Activated naive CD8-positive, alpha-beta T cell treated with anti-CD3 and anti-CD28 coated beads, Interleukin-2, amount 50 U/mL, for 16 hours (primary cell): ENCODE data around the gene PLOD1.

Experiments used
- DNase-seq: peaks from one replicate; pipeline ENCODE4 v3.0.0-alpha.2; 2020; ENCODE audit warnings: low read depth, low spot score

The PLOD1 gene

GRCh38 chr1:11978301-11978700 lies 43.8 kb downstream of the PLOD1 start:
- no peak for DNase-seq

GRCh38 chr1:11979028-11979850 lies 44.7 kb downstream of the PLOD1 start:
- no peak for DNase-seq

- DNase-seq, result peak; percentile 89
Observed at GRCh38 chr1:11979851-11980675, 45.5 kb downstream of the PLOD1 start, which contains the start of gene MFN2. TSS of gene MFN2 (plus strand) at chr1:11980444. CDS start at chr1:11989169, 8,725 bp downstream.

GRCh38 chr1:11980676-11980972 lies 46.1 kb downstream of the PLOD1 start:
- DNase-seq, result no peak

GRCh38 chr1:11981378-11982009 lies 47.0 kb downstream of the PLOD1 start:
- no peak for DNase-seq

GRCh38 chr1:11982010-11982392 lies 47.5 kb downstream of the PLOD1 start:
- no peak for DNase-seq

GRCh38 chr1:11984121-11984520 lies 49.6 kb downstream of the PLOD1 start:
- DNase-seq, result no peak

- no peak for DNase-seq
Observed at GRCh38 chr1:11984576-11984975, 50.1 kb downstream of the PLOD1 start.

GRCh38 chr1:11985171-11985570 lies 50.7 kb downstream of the PLOD1 start:
- DNase-seq, result no peak

- DNase-seq, result no peak
Observed at GRCh38 chr1:11985851-11986250, 51.3 kb downstream of the PLOD1 start.

- no peak for DNase-seq
Observed at GRCh38 chr1:11989669-11990068, 55.2 kb downstream of the PLOD1 start.

- DNase-seq, result no peak
Observed at GRCh38 chr1:11990303-11991032, 56.0 kb downstream of the PLOD1 start.

GRCh38 chr1:11991969-11992676 lies 57.6 kb downstream of the PLOD1 start:
- DNase-seq, result no peak

- no peak for DNase-seq
Observed at GRCh38 chr1:11997081-11997850, 62.7 kb downstream of the PLOD1 start.

GRCh38 chr1:11998636-11999035 lies 64.1 kb downstream of the PLOD1 start:
- no peak for DNase-seq

- no peak for DNase-seq
Observed at GRCh38 chr1:11999236-11999635, 64.7 kb downstream of the PLOD1 start.

GRCh38 chr1:12001249-12001917 lies 66.9 kb downstream of the PLOD1 start:
- no peak for DNase-seq

GRCh38 chr1:12001996-12002493 lies 67.5 kb downstream of the PLOD1 start:
- no peak for DNase-seq

- no peak for DNase-seq
Observed at GRCh38 chr1:12003762-12004161, 69.2 kb downstream of the PLOD1 start.
